OCI-LY1 (cell line): ENCODE data around the gene UBAP1.

ENCODE experiments used
- CTCF ChIP-seq: fragments of 200-600 bp; sonication (generic), shearing (Covaris generic); IDR thresholded peaks from 2 replicates; pipeline ENCODE4 v1.5.1; 2017; ENCODE audit warnings: mild to moderate bottlenecking, antibody characterized with exemption, low read length, moderate library complexity, mixed read lengths
- EZH2 ChIP-seq: fragments of 200-600 bp; sonication (generic), shearing (Covaris generic); IDR thresholded peaks from 2 replicates; pipeline ENCODE4 v1.8.0; 2017; ENCODE audit warnings: borderline replicate concordance, mixed run types, mild to moderate bottlenecking, antibody characterized with exemption, low read length, moderate library complexity, mixed read lengths

DNA sequence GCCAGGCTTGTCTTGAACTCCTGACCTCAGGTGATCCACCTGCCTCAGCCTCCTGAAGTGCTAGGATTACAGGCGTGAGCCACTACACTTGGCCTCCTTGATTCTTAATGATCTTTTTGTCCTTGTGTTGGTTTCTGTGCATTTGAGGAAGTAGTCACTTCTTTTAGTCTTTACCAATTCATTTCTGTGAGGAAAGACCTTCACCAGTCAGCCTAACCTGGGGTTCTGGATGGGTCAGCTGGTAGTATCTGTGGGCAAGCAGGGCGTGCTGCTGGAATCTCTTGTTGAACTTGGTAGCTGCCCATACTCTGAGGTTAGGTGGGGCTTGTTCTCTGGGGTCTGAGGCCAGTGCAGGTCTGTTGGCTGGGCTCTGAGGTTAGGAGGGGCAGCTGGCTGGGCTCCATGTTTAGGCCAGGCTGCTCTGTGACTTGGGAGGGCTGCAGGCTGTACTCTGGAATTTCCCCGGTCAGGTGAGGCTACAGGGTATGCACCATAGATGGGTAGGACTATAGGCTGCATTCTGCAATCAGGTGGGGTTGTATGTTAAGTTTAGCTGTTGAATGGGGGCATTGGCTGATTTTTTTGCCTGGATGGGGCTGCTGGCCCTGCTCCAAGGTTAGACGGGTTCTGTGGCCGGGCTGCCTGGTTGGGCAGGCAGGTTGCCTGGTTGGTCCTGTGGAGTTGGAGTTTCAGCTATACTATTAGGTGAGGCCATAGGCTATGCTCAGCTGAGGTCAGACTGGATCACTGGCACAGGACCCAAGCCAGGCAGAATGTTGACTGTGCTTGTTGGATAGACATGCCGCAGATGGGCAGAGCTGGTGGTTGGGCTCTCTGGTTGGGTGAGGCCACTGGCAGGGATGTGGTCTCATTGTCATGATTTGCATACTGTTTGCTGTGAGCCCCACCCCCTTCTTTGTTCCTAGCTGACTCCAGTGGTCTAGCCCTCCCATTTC lies 19.2 kb downstream of the UBAP1 start:
- TF ChIP-seq CTCF = no peak
- TF ChIP-seq EZH2 = no peak
